ENCODE data around the gene MSRB1.

- TF ChIP-seq EZH2 (IDR thresholded peaks at IDR 0.05; ENCODE audit: borderline replicate concordance, low read depth, low read length) (no peak), FOSL1 (tag; conservative IDR thresholded peaks at IDR 0.05) (no peak), ZNF184 (CRISPR knock-in tag; IDR thresholded peaks at IDR 0.05) (no peak), ZNF274 (IDR thresholded peaks at IDR 0.05; ENCODE audit: borderline replicate concordance, low read depth, low read length) (no peak), RNF2 (IDR thresholded peaks at IDR 0.05) (no peak), CTCF (IDR thresholded peaks at IDR 0.05 in 2 of 3, conservative IDR thresholded peaks at IDR 0.05 in 1 of 3; ENCODE audit: insufficient read depth in 2 of 3, low read depth in 1 of 3, low read length in 3 of 3) (no peak), BRF2 (IDR thresholded peaks at IDR 0.05; ENCODE audit: borderline replicate concordance, insufficient read depth, insufficient read length) (no peak), ATF2 (CRISPR knock-in tag; IDR thresholded peaks at IDR 0.05) (no peak), PCBP1 (IDR thresholded peaks at IDR 0.05; ENCODE audit: low read depth, low read length, poor library complexity, severe bottlenecking) (no peak), ZBTB1 (CRISPR knock-in tag; IDR thresholded peaks at IDR 0.05; ENCODE audit: borderline replicate concordance, low read depth) (no peak), TRIM25 (IDR thresholded peaks at IDR 0.05; ENCODE audit: borderline replicate concordance) (no peak), FOXO4 (CRISPR knock-in tag; IDR thresholded peaks at IDR 0.05) (no peak)
Measured at GRCh38 chr16:1987198-1987597, 44.2 kb upstream of the MSRB1 start.
